ENCODE results near the gene MGAT4B.

DNA sequence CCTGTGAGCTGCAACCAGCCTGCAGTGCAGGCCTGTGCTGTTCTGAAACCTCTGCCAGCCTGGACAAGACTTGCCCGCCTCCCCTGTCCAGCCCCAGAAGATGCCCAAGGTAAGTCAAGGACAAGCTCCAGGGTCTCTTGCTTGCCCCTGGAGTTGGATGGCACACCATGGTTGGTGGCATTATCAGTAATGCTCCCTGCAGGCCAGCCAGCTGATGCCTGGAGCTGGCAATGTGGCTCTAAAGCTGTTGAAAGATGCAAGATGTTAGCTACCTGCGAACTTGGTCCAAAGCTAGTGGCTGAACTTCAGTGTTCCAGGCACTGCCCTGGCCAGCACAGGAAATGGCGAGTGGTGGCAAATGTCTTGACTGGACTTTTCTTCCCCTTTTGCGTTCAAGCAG, 26.8 kb downstream of the MGAT4B start:
- TF ChIP-seq, protein P1, sequence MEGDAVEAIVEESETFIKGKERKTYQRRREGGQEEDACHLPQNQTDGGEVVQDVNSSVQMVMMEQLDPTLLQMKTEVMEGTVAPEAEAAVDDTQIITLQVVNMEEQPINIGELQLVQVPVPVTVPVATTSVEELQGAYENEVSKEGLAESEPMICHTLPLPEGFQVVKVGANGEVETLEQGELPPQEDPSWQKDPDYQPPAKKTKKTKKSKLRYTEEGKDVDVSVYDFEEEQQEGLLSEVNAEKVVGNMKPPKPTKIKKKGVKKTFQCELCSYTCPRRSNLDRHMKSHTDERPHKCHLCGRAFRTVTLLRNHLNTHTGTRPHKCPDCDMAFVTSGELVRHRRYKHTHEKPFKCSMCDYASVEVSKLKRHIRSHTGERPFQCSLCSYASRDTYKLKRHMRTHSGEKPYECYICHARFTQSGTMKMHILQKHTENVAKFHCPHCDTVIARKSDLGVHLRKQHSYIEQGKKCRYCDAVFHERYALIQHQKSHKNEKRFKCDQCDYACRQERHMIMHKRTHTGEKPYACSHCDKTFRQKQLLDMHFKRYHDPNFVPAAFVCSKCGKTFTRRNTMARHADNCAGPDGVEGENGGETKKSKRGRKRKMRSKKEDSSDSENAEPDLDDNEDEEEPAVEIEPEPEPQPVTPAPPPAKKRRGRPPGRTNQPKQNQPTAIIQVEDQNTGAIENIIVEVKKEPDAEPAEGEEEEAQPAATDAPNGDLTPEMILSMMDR (IDR thresholded peaks at IDR 0.05), result no peak
- no peak for TF ChIP-seq POLR2A (IDR thresholded peaks at IDR 0.05)
